Measurements from ENCODE around the gene PLA2G4D. TPM values are rescaled to one million over a fixed set of nuclear protein-coding genes. Genes with fewer than 3 reads are reported as not detected.

PLA2G4D gene
- total and polyA plus RNA-seq, 2 donors = 0.28 to 2.7 TPM

GRCh38 chr15:42065033-42065432, 29.3 kb downstream of the PLA2G4D start:
- Histone ChIP-seq H3K4me3 (ENCODE audit: low read length in 2 of 2) (no peak overlapping the region), H3K9me3 (ENCODE audit: control insufficient read depth in 2 of 2, insufficient read depth in 1 of 2, low read length in 1 of 2) (peaks cover 0 to 3% of the 10 kb centered on the region in 2 donors), H3K36me3 (ENCODE audit: control insufficient read depth in 2 of 2, insufficient read depth in 2 of 2, low read length in 1 of 2) (no peaks in the 10 kb centered on the region), H3K27me3 (ENCODE audit: control insufficient read depth in 2 of 2, insufficient read depth in 1 of 2, low read length in 1 of 2) (no peaks in the 10 kb centered on the region), H3K27ac (ENCODE audit: low read depth in 1 of 2, low read length in 1 of 2) (no peak overlapping the region), H3K4me1 (ENCODE audit: control insufficient read depth in 2 of 2, insufficient read depth in 2 of 2, low read length in 2 of 2) (peaks cover 2 to 17% of the 10 kb centered on the region in 2 donors)
- peak in 3 of 9 donors; percentile 4 to 47 (median 26) for DNase-seq (ENCODE audit: low read depth in 6 of 9, low spot score in 9 of 9)
- 11% methylated on average over 7 of the region's 7 CpGs for WGBS

- 94% methylated on average over 4 of the region's 4 CpGs for WGBS
- Histone ChIP-seq H3K9me3 (ENCODE audit: control insufficient read depth in 2 of 2, insufficient read depth in 1 of 2, low read length in 1 of 2) (peaks cover 0 to 3% of the 10 kb centered on the region in 2 donors), H3K36me3 (ENCODE audit: control insufficient read depth in 2 of 2, insufficient read depth in 2 of 2, low read length in 1 of 2) (no peaks in the 10 kb centered on the region), H3K27ac (ENCODE audit: low read depth in 1 of 2, low read length in 1 of 2) (no peak overlapping the region), H3K4me1 (ENCODE audit: control insufficient read depth in 2 of 2, insufficient read depth in 2 of 2, low read length in 2 of 2) (peaks cover 2 to 17% of the 10 kb centered on the region in 2 donors), H3K27me3 (ENCODE audit: control insufficient read depth in 2 of 2, insufficient read depth in 1 of 2, low read length in 1 of 2) (no peaks in the 10 kb centered on the region), H3K4me3 (ENCODE audit: low read length in 2 of 2) (no peak overlapping the region)
- DNase-seq (ENCODE audit: low read depth in 6 of 9, low spot score in 9 of 9) = no peak
Measured at GRCh38 chr15:42064271-42064670, 30.1 kb downstream of the PLA2G4D start.

- Histone ChIP-seq H3K4me3 (ENCODE audit: low read length in 2 of 2) (no peak overlapping the region), H3K36me3 (ENCODE audit: control insufficient read depth in 2 of 2, insufficient read depth in 2 of 2, low read length in 1 of 2) (no peaks in the 10 kb centered on the region), H3K9me3 (ENCODE audit: control insufficient read depth in 2 of 2, insufficient read depth in 1 of 2, low read length in 1 of 2) (no peaks in the 10 kb centered on the region), H3K27me3 (ENCODE audit: control insufficient read depth in 2 of 2, insufficient read depth in 1 of 2, low read length in 1 of 2) (no peaks in the 10 kb centered on the region), H3K4me1 (ENCODE audit: control insufficient read depth in 2 of 2, insufficient read depth in 2 of 2, low read length in 2 of 2) (peaks cover 2 to 17% of the 10 kb centered on the region in 2 donors), H3K27ac (ENCODE audit: low read depth in 1 of 2, low read length in 1 of 2) (no peak overlapping the region)
- 96% methylated on average over 12 of the region's 12 CpGs for WGBS
- no peak for DNase-seq (ENCODE audit: low read depth in 6 of 9, low spot score in 9 of 9)
Measured at GRCh38 chr15:42063122-42063848, 31.1 kb downstream of the PLA2G4D start.

- Histone ChIP-seq H3K27ac (ENCODE audit: low read depth in 1 of 2, low read length in 1 of 2) (no peak overlapping the region), H3K36me3 (ENCODE audit: control insufficient read depth in 2 of 2, insufficient read depth in 2 of 2, low read length in 1 of 2) (no peaks in the 10 kb centered on the region), H3K27me3 (ENCODE audit: control insufficient read depth in 2 of 2, insufficient read depth in 1 of 2, low read length in 1 of 2) (peaks cover 0 to 7% of the 10 kb centered on the region in 2 donors), H3K9me3 (ENCODE audit: control insufficient read depth in 2 of 2, insufficient read depth in 1 of 2, low read length in 1 of 2) (no peaks in the 10 kb centered on the region), H3K4me3 (ENCODE audit: low read length in 2 of 2) (no peak overlapping the region), H3K4me1 (ENCODE audit: control insufficient read depth in 2 of 2, insufficient read depth in 2 of 2, low read length in 2 of 2) (peaks cover 2 to 20% of the 10 kb centered on the region in 2 donors)
- WGBS = 98% methylated on average over 9 of the region's 9 CpGs
- no peak for DNase-seq (ENCODE audit: low read depth in 6 of 9, low spot score in 9 of 9)
Measured at GRCh38 chr15:42062284-42062806, 32.0 kb downstream of the PLA2G4D start.

- no peak for DNase-seq (ENCODE audit: low read depth in 6 of 9, low spot score in 9 of 9)
- H3K27ac ChIP-seq (ENCODE audit: low read depth in 1 of 2, low read length in 1 of 2) = no peak overlapping the region
- H3K4me1 ChIP-seq (ENCODE audit: control insufficient read depth in 2 of 2, insufficient read depth in 2 of 2, low read length in 2 of 2) = peaks cover 6 to 25% of the 10 kb centered on the region in 2 donors
- H3K36me3 ChIP-seq (ENCODE audit: control insufficient read depth in 2 of 2, insufficient read depth in 2 of 2, low read length in 1 of 2) = no peaks in the 10 kb centered on the region
- no peaks in the 10 kb centered on the region for H3K9me3 ChIP-seq (ENCODE audit: control insufficient read depth in 2 of 2, insufficient read depth in 1 of 2, low read length in 1 of 2)
- H3K4me3 ChIP-seq (ENCODE audit: low read length in 2 of 2) = no peak overlapping the region
- peaks cover 2 to 20% of the 10 kb centered on the region in 2 donors for H3K27me3 ChIP-seq (ENCODE audit: control insufficient read depth in 2 of 2, insufficient read depth in 1 of 2, low read length in 1 of 2)
- 96% methylated on average over 5 of the region's 5 CpGs for WGBS
Measured at GRCh38 chr15:42060797-42061196, 33.6 kb downstream of the PLA2G4D start.

- no peak overlapping the region for H3K27ac ChIP-seq (ENCODE audit: low read depth in 1 of 2, low read length in 1 of 2)
- H3K9me3 ChIP-seq (ENCODE audit: control insufficient read depth in 2 of 2, insufficient read depth in 1 of 2, low read length in 1 of 2) = no peaks in the 10 kb centered on the region
- peaks cover 2 to 20% of the 10 kb centered on the region in 2 donors for H3K27me3 ChIP-seq (ENCODE audit: control insufficient read depth in 2 of 2, insufficient read depth in 1 of 2, low read length in 1 of 2)
- DNase-seq (ENCODE audit: low read depth in 6 of 9, low spot score in 9 of 9) = no peak
- H3K4me3 ChIP-seq (ENCODE audit: low read length in 2 of 2) = no peak overlapping the region
- WGBS = 84% methylated on average over 4 of the region's 4 CpGs
- no peaks in the 10 kb centered on the region for H3K36me3 ChIP-seq (ENCODE audit: control insufficient read depth in 2 of 2, insufficient read depth in 2 of 2, low read length in 1 of 2)
- H3K4me1 ChIP-seq (ENCODE audit: control insufficient read depth in 2 of 2, insufficient read depth in 2 of 2, low read length in 2 of 2) = peaks cover 6 to 21% of the 10 kb centered on the region in 2 donors
Measured at GRCh38 chr15:42060477-42060763, 33.9 kb downstream of the PLA2G4D start.

- peaks cover 2 to 20% of the 10 kb centered on the region in 2 donors for H3K27me3 ChIP-seq (ENCODE audit: control insufficient read depth in 2 of 2, insufficient read depth in 1 of 2, low read length in 1 of 2)
- H3K9me3 ChIP-seq (ENCODE audit: control insufficient read depth in 2 of 2, insufficient read depth in 1 of 2, low read length in 1 of 2) = no peaks in the 10 kb centered on the region
- peaks cover 4 to 16% of the 10 kb centered on the region in 2 donors for H3K4me1 ChIP-seq (ENCODE audit: control insufficient read depth in 2 of 2, insufficient read depth in 2 of 2, low read length in 2 of 2)
- H3K36me3 ChIP-seq (ENCODE audit: control insufficient read depth in 2 of 2, insufficient read depth in 2 of 2, low read length in 1 of 2) = no peaks in the 10 kb centered on the region
- WGBS = 52% methylated on average over 14 of the region's 14 CpGs
- H3K4me3 ChIP-seq (ENCODE audit: low read length in 2 of 2) = no peak overlapping the region
- peak in 7 of 9 donors; percentile 12 to 64 (median 40) for DNase-seq (ENCODE audit: low read depth in 6 of 9, low spot score in 9 of 9)
- H3K27ac ChIP-seq (ENCODE audit: low read depth in 1 of 2, low read length in 1 of 2) = no peak overlapping the region
Measured at GRCh38 chr15:42059661-42060476, 34.5 kb downstream of the PLA2G4D start.

- H3K4me3 ChIP-seq (ENCODE audit: low read length in 2 of 2) = no peak overlapping the region
- H3K27ac ChIP-seq (ENCODE audit: low read depth in 1 of 2, low read length in 1 of 2) = no peak overlapping the region
- DNase-seq (ENCODE audit: low read depth in 6 of 9, low spot score in 9 of 9) = no peak
- 89% methylated on average over 3 of the region's 3 CpGs for WGBS
- H3K9me3 ChIP-seq (ENCODE audit: control insufficient read depth in 2 of 2, insufficient read depth in 1 of 2, low read length in 1 of 2) = no peaks in the 10 kb centered on the region
- H3K36me3 ChIP-seq (ENCODE audit: control insufficient read depth in 2 of 2, insufficient read depth in 2 of 2, low read length in 1 of 2) = no peaks in the 10 kb centered on the region
- peaks cover 2 to 20% of the 10 kb centered on the region in 2 donors for H3K27me3 ChIP-seq (ENCODE audit: control insufficient read depth in 2 of 2, insufficient read depth in 1 of 2, low read length in 1 of 2)
- H3K4me1 ChIP-seq (ENCODE audit: control insufficient read depth in 2 of 2, insufficient read depth in 2 of 2, low read length in 2 of 2) = peaks cover 4 to 11% of the 10 kb centered on the region in 2 donors
Measured at GRCh38 chr15:42058791-42059190, 35.6 kb downstream of the PLA2G4D start.
